Karpas-422 (cell line): ENCODE measurements around the gene NOC2L. TPM values are rescaled to one million over a fixed set of nuclear protein-coding genes. Genes with fewer than 3 reads are reported as not detected.

ENCODE experiments used
- DNase-seq: peaks from one replicate; pipeline ENCODE4 v3.0.0-alpha.2; 2015
- H2AFZ ChIP-seq: fragments of 200-600 bp; sonication (generic); 2 replicates; pipeline ENCODE4 v1.6.1; 2014; ENCODE audit warnings: antibody characterized with exemption, low read length, mixed read lengths
- H3K27ac ChIP-seq: fragments of 200-600 bp; sonication (generic); 2 replicates; pipeline ENCODE4 v1.5.1; 2014; ENCODE audit warnings: mild to moderate bottlenecking, low read length, moderate library complexity
- H3K27me3 ChIP-seq: fragments of 200-600 bp; sonication (generic); 2 replicates; pipeline ENCODE4 v1.6.1; 2014; ENCODE audit warnings: low read length, mixed read lengths
- H3K36me3 ChIP-seq: fragments of 200-600 bp; sonication (generic); 2 replicates; pipeline ENCODE4 v1.6.1; 2014; ENCODE audit warnings: low read length, mixed read lengths; ENCODE audit not compliant: insufficient read depth
- H3K4me1 ChIP-seq: fragments of 200-600 bp; sonication (generic); 2 replicates; pipeline ENCODE4 v1.6.1; 2014; ENCODE audit warnings: mild to moderate bottlenecking, low read length, mixed read lengths
- H3K4me2 ChIP-seq: fragments of 200-600 bp; sonication (generic); 2 replicates; pipeline ENCODE4 v1.6.1; 2014; ENCODE audit warnings: low read length, low read depth, mild to moderate bottlenecking; ENCODE audit not compliant: poor library complexity, severe bottlenecking
- H3K4me3 ChIP-seq: fragments of 200-600 bp; sonication (generic); 2 replicates; pipeline ENCODE4 v1.5.1; 2014; ENCODE audit warnings: mild to moderate bottlenecking, antibody characterized with exemption, low read length, mixed read lengths
- H3K79me2 ChIP-seq: fragments of 200-600 bp; sonication (generic); 2 replicates; pipeline ENCODE4 v1.6.1; 2014; ENCODE audit warnings: mild to moderate bottlenecking, low read length, mixed read lengths
- H3K9ac ChIP-seq: fragments of 200-600 bp; sonication (generic); 2 replicates; pipeline ENCODE4 v1.6.0; 2014; ENCODE audit warnings: low read length
- H3K9me2 ChIP-seq: fragments of 200-600 bp; sonication (generic), shearing (Covaris generic); replicated peaks from 2 replicates; pipeline ENCODE4 v1.6.0; 2014; ENCODE audit warnings: mild to moderate bottlenecking, low read length, moderate library complexity; ENCODE audit not compliant: insufficient read depth
- H3K9me3 ChIP-seq: fragments of 300-700, 200-600 bp; sonication (generic); 2 replicates; pipeline ENCODE4 v1.6.1; 2014; ENCODE audit warnings: low read length, mixed read lengths
- H4K20me1 ChIP-seq: fragments of 200-600 bp; sonication (generic); 2 replicates; pipeline ENCODE4 v1.6.1; 2014; ENCODE audit warnings: mild to moderate bottlenecking, antibody characterized with exemption, low read length, low read depth; ENCODE audit not compliant: insufficient read depth
- total RNA-seq: library from RNA; depleted of rRNA; stranded (reverse); fragments of >200 nt; shearing (Covaris generic); gene quantifications from 2 replicates; pipeline ENCODE4 v1.2.3, GENCODE V29; 2014; ENCODE audit warnings: low replicate concordance

Gene NOC2L
- total RNA-seq, 1 experiment from 2014 or later: 32.5 TPM

- no peak overlapping the region for H3K9ac ChIP-seq
- H3K4me1 ChIP-seq: no peaks in the 10 kb centered on the region
- H2AFZ ChIP-seq: no peak overlapping the region
- no peaks in the 10 kb centered on the region for H3K79me2 ChIP-seq
- no peaks in the 10 kb centered on the region for H3K27me3 ChIP-seq
- no peak overlapping the region for H3K4me3 ChIP-seq
- H3K9me2 ChIP-seq: no peaks in the 10 kb centered on the region
- H3K27ac ChIP-seq: no peak overlapping the region
- H3K36me3 ChIP-seq: no peaks in the 10 kb centered on the region
- DNase-seq: no peak
- no peaks in the 10 kb centered on the region for H3K9me3 ChIP-seq
- no peaks in the 10 kb centered on the region for H4K20me1 ChIP-seq
- H3K4me2 ChIP-seq: no peak overlapping the region
These were observed 41.5 kb upstream of the NOC2L start for GRCh38 chr1:1000357-1001056.

- Histone ChIP-seq H4K20me1 (no peaks in the 10 kb centered on the region), H3K4me1 (no peaks in the 10 kb centered on the region), H3K4me2 (no peak within 1 kb of the TSS), H3K9me2 (no peaks in the 10 kb centered on the region), H3K27ac (no peak within 1 kb of the TSS), H3K79me2 (no peaks in the 10 kb centered on the region), H3K9ac (no peak within 1 kb of the TSS), H3K9me3 (no peaks in the 10 kb centered on the region), H3K4me3 (no peak within 1 kb of the TSS), H3K27me3 (no peaks in the 10 kb centered on the region), H3K36me3 (no peaks in the 10 kb centered on the region), H2AFZ (no peak within 1 kb of the TSS)
- no peak for DNase-seq
These were observed 40.8 kb upstream of the NOC2L start, which contains the start of gene HES4 for GRCh38 chr1:999725-1000356. HES4 (minus strand) TSS chr1:1000097; CDS start chr1:999973, 124 bp downstream.

- Histone ChIP-seq H3K27me3 (no peaks in the 10 kb centered on the region), H3K4me1 (no peaks in the 10 kb centered on the region), H3K4me2 (no peak overlapping the region), H3K9me2 (no peaks in the 10 kb centered on the region), H2AFZ (no peak overlapping the region), H4K20me1 (no peaks in the 10 kb centered on the region), H3K9ac (no peak overlapping the region), H3K79me2 (no peaks in the 10 kb centered on the region), H3K9me3 (no peaks in the 10 kb centered on the region), H3K4me3 (no peak overlapping the region), H3K36me3 (no peaks in the 10 kb centered on the region), H3K27ac (no peak overlapping the region)
- no peak for DNase-seq
These were observed 40.1 kb upstream of the NOC2L start for GRCh38 chr1:998995-999724.

- DNase-seq: no peak
- Histone ChIP-seq H3K27ac (no peak overlapping the region), H3K36me3 (no peaks in the 10 kb centered on the region), H4K20me1 (no peaks in the 10 kb centered on the region), H3K4me1 (no peaks in the 10 kb centered on the region), H3K4me3 (no peak overlapping the region), H3K9me3 (no peaks in the 10 kb centered on the region), H3K9ac (no peak overlapping the region), H3K79me2 (no peaks in the 10 kb centered on the region), H3K9me2 (no peaks in the 10 kb centered on the region), H3K4me2 (no peak overlapping the region), H2AFZ (no peak overlapping the region), H3K27me3 (no peaks in the 10 kb centered on the region)
These were observed 39.6 kb upstream of the NOC2L start for GRCh38 chr1:998745-998994.

- Histone ChIP-seq H3K79me2 (no peaks in the 10 kb centered on the region), H3K9me3 (no peaks in the 10 kb centered on the region), H4K20me1 (no peaks in the 10 kb centered on the region), H3K4me1 (no peaks in the 10 kb centered on the region), H3K27me3 (no peaks in the 10 kb centered on the region), H3K9me2 (no peaks in the 10 kb centered on the region), H3K4me2 (no peak overlapping the region), H3K4me3 (no peak overlapping the region), H3K36me3 (no peaks in the 10 kb centered on the region), H3K27ac (no peak overlapping the region), H2AFZ (no peak overlapping the region), H3K9ac (no peak overlapping the region)
- no peak for DNase-seq
These were observed 39.1 kb upstream of the NOC2L start for GRCh38 chr1:997993-998744.

- H3K9me3 ChIP-seq: no peaks in the 10 kb centered on the region
- H2AFZ ChIP-seq: no peak overlapping the region
- H3K9me2 ChIP-seq: no peaks in the 10 kb centered on the region
- H3K9ac ChIP-seq: no peak overlapping the region
- H3K27ac ChIP-seq: no peak overlapping the region
- no peak overlapping the region for H3K4me2 ChIP-seq
- no peaks in the 10 kb centered on the region for H3K36me3 ChIP-seq
- H3K27me3 ChIP-seq: no peaks in the 10 kb centered on the region
- H3K4me1 ChIP-seq: no peaks in the 10 kb centered on the region
- H4K20me1 ChIP-seq: no peaks in the 10 kb centered on the region
- no peak overlapping the region for H3K4me3 ChIP-seq
- no peaks in the 10 kb centered on the region for H3K79me2 ChIP-seq
- DNase-seq: no peak
These were observed 38.6 kb upstream of the NOC2L start for GRCh38 chr1:997713-997992.

GRCh38 chr1:996851-997712, 38.0 kb upstream of the NOC2L start:
- Histone ChIP-seq H3K4me1 (no peaks in the 10 kb centered on the region), H3K36me3 (no peaks in the 10 kb centered on the region), H4K20me1 (no peaks in the 10 kb centered on the region), H3K79me2 (no peaks in the 10 kb centered on the region), H3K27ac (no peak overlapping the region), H3K9me2 (no peaks in the 10 kb centered on the region), H3K4me2 (no peak overlapping the region), H3K4me3 (no peak overlapping the region), H3K9me3 (no peaks in the 10 kb centered on the region), H2AFZ (no peak overlapping the region), H3K27me3 (no peaks in the 10 kb centered on the region), H3K9ac (no peak overlapping the region)
- no peak for DNase-seq
